ENCODE results near the gene WSCD1.

The WSCD1 gene

DNA sequence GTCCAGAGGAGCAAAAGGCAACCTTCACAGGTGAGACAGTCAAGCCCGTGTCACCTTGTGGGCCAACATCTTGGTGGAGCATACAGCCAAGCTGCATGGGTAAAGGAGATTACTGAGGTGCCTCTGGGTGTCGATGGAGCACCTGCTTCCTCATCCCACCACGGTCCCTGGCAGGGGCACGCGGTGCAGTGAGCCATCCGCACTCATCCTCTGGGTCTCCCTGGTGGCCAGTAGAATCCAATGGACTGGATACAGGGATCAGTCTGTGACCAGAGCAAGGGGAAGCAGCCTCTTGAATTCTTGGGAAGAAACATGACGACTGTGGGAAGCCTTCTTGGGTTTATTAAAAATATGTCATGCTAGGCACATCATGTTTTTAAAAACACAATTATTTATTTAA is 4.8 kb upstream of the WSCD1 start:
- H3K36me3 ChIP-seq (ENCODE audit: control insufficient read depth, insufficient read depth, low read length): no peaks in the 10 kb centered on the region
- H2AFZ ChIP-seq: no peak overlapping the region
- no peak overlapping the region for H3K4me3 ChIP-seq (ENCODE audit: low read depth, low read length)
- no peaks in the 10 kb centered on the region for H3K9me3 ChIP-seq (ENCODE audit: control insufficient read depth, low read length)
- no peak overlapping the region for H3K27ac ChIP-seq
- H3K27me3 ChIP-seq (ENCODE audit: control insufficient read depth, insufficient read depth, low read length): no peaks in the 10 kb centered on the region
- peaks cover 8% of the 10 kb centered on the region for H3K4me1 ChIP-seq
- H3K9ac ChIP-seq: no peak overlapping the region
- H3K4me2 ChIP-seq (ENCODE audit: low read length): no peak overlapping the region
- TF ChIP-seq, protein P1, sequence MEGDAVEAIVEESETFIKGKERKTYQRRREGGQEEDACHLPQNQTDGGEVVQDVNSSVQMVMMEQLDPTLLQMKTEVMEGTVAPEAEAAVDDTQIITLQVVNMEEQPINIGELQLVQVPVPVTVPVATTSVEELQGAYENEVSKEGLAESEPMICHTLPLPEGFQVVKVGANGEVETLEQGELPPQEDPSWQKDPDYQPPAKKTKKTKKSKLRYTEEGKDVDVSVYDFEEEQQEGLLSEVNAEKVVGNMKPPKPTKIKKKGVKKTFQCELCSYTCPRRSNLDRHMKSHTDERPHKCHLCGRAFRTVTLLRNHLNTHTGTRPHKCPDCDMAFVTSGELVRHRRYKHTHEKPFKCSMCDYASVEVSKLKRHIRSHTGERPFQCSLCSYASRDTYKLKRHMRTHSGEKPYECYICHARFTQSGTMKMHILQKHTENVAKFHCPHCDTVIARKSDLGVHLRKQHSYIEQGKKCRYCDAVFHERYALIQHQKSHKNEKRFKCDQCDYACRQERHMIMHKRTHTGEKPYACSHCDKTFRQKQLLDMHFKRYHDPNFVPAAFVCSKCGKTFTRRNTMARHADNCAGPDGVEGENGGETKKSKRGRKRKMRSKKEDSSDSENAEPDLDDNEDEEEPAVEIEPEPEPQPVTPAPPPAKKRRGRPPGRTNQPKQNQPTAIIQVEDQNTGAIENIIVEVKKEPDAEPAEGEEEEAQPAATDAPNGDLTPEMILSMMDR (IDR thresholded peaks at IDR 0.05): no peak
- no peaks in the 10 kb centered on the region for H3K79me2 ChIP-seq

DNA sequence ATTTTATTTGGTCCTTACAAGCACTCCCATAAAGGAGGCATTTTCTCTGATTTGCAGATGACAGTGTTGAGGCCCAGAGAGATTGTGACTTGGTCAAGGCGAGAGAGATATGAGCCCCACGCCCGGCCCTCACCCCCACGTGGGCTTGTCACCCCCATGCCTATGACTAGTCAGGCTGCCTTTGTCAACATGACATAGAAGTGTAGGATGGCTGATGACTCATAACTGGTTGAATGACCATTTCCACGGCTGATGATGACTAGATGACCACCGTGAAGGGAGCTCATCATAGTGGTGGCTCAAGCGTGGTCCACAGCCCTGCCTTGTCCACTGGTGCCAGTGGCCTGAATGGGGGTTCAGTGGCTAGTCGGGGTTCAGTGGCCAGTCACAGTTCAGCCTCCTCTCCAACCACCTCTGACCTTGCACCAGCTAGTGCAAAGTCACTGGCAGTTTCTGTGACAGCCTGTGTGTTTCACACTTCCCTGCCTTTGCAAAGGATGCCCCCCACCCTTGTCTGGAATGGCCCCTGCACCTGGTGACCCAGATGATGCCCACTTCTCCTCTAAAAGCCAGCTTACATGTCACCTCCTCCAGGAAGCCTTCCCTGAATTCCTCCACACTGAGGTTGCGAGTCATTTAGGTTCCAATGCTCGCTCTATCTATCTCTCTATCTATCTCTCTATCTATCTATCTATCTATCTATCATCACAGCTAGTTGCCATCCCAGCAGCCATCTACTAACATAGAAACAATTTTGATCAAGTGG is 3.8 kb upstream of the WSCD1 start:
- H3K36me3 ChIP-seq (ENCODE audit: control insufficient read depth, insufficient read depth, low read length): no peaks in the 10 kb centered on the region
- H3K4me1 ChIP-seq: peaks cover 8% of the 10 kb centered on the region
- H2AFZ ChIP-seq: no peak overlapping the region
- TF ChIP-seq, protein P1 (IDR thresholded peaks at IDR 0.05): no peak
- H3K4me3 ChIP-seq (ENCODE audit: low read depth, low read length): no peak overlapping the region
- no peaks in the 10 kb centered on the region for H3K27me3 ChIP-seq (ENCODE audit: control insufficient read depth, insufficient read depth, low read length)
- no peak overlapping the region for H3K9ac ChIP-seq
- H3K79me2 ChIP-seq: no peaks in the 10 kb centered on the region
- H3K27ac ChIP-seq: no peak overlapping the region
- H3K9me3 ChIP-seq (ENCODE audit: control insufficient read depth, low read length): no peaks in the 10 kb centered on the region
- H3K4me2 ChIP-seq (ENCODE audit: low read length): no peak overlapping the region

DNA sequence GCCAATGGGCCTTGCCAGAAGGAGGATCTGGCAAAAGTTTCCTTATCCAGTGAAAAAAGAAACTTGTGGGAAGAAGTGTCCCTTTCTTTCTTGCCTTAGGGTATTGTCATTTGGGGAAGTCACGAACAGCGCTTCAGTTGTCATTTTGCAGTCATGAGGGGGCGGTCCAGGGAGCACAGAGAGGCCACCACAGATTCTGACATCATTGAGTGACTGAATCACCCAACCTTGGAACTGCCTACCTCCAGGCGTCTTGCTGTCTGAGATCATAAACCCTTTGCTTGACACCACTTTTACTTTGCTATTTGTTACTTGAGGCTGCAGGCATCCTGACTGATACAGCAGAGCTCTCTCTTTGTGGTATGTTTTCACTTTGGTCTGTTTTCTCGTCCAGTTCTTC is 3.1 kb upstream of the WSCD1 start:
- Histone ChIP-seq H3K27me3 (ENCODE audit: control insufficient read depth, insufficient read depth, low read length) (no peaks in the 10 kb centered on the region), H3K36me3 (ENCODE audit: control insufficient read depth, insufficient read depth, low read length) (no peaks in the 10 kb centered on the region), H3K9ac (no peak overlapping the region), H2AFZ (no peak overlapping the region), H3K4me2 (ENCODE audit: low read length) (no peak overlapping the region), H3K4me3 (ENCODE audit: low read depth, low read length) (no peak overlapping the region), H3K4me1 (peaks cover 8% of the 10 kb centered on the region), H3K9me3 (ENCODE audit: control insufficient read depth, low read length) (no peaks in the 10 kb centered on the region), H3K79me2 (no peaks in the 10 kb centered on the region), H3K27ac (no peak overlapping the region)
- TF ChIP-seq, protein P1 (IDR thresholded peaks at IDR 0.05): no peak

DNA sequence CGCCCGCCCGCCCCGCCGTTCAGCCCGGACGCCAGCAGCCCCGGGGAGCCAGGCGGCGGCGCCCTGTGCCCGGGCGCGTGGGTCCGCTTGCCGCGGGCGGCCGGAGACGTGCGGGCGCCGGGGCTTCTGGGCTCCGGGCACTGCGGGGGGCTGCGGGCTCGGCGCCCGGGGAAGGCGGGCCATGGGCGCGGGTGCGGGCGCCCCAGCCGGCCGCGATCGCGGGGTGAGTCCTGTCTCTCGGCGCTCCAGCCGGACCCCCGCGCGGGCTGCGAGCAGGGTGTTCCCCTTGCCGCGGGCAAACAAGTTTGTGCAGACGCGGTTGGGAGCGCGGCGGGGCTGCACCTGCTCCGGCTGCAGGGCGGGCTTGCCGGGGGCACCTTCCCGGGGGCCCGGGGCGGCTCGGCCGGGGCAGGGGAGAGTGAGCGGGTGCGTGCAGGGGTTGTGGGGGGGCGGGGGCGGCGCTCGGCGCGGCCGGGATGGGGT is 292 bp downstream of the WSCD1 start:
- Histone ChIP-seq H3K27me3 (ENCODE audit: control insufficient read depth, insufficient read depth, low read length) (no peaks in the 10 kb centered on the region), H3K4me2 (ENCODE audit: low read length) (peak overlapping the region; percentile 66), H3K36me3 (ENCODE audit: control insufficient read depth, insufficient read depth, low read length) (no peaks in the 10 kb centered on the region), H3K4me1 (peaks cover 8% of the 10 kb centered on the region), H3K9ac (no peak overlapping the region), H3K4me3 (ENCODE audit: low read depth, low read length) (no peak overlapping the region), H3K79me2 (no peaks in the 10 kb centered on the region), H3K9me3 (ENCODE audit: control insufficient read depth, low read length) (no peaks in the 10 kb centered on the region), H3K27ac (no peak overlapping the region), H2AFZ (no peak overlapping the region)
- TF ChIP-seq, protein P1 (IDR thresholded peaks at IDR 0.05): no peak
